HG03460 (cell line): ENCODE results near the gene GJA5.
"Not testable (repeated sequence)": the region's sequence is repeated elsewhere in the genome, so short reads cannot be mapped to it uniquely, and the experiment has no call there.

Experiments
- ATAC-seq: cut with Tn5 transposase; IDR thresholded peaks from one replicate; pipeline ENCODE4 v1.9.1; 2021; ENCODE audit not compliant: unreplicated experiment

The GJA5 gene

DNA sequence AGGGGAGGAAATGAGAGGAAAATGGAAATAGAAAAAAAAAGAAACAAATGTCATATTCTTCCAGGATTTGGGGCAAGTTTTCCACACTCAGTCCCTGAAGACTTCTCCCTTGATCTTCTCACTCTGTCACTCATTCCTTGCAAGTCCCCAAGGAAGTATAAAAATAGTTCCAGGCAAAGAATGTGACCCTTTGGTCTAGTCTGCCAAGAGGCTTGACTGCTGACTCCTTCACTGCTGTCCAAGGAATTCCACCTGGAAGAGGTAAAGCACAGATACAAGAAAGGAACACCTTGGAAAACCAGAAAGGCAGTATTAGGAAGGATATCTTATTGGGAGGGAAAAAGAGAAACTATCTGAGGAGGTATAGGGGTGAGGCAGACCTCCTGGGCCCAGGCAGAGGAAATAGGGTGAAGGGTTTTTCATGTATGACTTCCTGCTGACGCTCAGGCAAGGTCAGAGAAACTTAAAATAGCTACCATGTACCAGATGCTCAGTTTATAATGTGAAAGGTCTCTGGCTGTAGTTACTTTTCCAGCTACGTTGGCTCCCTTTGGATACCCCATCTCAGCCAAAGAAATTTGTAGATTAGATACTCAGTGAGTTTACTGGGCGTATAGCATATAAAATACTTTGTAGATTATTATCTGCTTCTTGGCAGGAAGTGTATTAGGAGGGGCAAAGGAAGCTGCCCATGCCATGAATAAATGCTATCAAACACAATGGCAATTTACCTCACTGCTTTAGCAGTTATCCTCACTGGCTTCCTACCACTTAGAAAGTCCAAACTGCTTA, 2.0 kb upstream of the GJA5 start:
- no peak for ATAC-seq

DNA sequence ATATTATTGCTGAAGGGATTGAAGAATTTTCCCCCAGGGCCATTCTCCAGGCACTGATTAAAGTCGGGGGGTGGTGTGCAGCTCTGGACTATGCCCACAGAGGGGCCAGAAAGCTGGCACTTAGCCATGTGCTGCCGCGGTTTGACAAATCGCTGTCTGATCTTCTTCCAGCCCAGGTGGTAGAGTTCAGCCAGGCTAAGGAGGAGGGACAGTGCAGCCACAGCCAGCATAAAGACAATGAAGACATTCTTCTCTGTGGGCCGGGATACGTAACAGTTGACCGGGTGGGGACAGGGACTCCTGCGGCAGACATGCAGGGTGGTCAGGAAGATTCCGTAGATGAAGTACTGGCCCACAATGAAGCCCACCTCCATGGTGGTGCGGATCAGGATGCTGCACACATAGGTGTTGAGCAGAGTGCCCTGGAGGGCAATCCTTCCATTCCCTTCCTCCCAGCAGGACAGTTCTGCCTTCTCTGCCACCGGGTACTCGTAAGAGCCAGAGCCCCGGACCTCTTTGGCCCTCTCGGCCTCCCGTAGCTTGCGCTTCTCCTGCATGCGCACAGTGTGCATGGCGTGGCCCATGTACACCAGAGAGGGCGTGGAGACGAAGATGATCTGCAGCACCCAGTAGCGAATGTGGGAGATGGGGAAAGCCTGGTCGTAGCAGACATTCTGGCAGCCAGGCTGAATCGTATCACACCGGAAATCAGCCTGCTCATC, 1.9 kb downstream of the GJA5 start:
- ATAC-seq: no peak

DNA sequence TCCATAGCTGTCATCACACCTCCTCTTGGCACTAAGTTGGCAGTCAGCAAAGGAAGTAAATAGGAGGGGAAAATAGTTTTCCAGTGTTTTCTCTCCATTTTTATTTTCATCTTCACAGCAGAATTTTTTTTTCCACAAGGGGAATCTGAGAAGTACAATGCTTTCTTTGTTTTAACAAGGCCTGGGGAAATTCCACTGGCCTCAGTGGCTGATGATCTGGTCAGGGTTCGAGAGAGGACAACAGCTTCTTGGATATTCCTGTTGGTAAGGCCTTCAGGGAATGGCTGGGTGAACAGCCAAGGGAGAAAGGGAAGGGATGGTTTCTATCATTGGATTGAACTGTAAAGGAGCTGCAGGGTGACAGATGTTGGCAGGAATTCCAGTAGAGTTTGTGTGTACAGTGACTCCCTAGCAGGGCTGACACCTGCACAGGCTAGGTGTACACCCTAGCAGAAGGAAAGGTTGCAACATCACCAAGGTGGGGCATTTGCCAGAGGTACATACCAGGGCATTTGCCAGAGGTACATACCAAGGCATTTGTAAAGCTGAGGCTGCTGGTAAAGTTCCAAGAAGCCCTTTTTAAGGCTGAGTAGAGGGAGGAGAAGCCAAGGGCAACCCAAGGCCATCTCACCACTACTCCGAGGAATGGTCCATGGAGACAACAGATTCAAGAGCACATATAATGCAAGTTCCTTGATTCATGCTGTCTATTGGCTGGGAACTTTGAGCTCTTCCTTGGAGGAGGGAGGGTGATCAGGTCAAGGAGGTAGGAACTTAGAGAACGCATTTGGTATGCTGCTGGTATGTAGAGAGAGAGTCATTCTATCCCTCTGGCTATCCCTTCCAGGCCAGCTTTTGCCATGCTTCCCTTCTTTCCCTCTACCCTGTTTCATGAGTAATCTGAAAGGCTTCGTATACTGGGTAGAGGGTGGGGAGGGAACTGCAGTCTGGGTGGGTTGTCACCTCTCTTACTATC, 3.1 kb downstream of the GJA5 start:
- ATAC-seq: no peak

DNA sequence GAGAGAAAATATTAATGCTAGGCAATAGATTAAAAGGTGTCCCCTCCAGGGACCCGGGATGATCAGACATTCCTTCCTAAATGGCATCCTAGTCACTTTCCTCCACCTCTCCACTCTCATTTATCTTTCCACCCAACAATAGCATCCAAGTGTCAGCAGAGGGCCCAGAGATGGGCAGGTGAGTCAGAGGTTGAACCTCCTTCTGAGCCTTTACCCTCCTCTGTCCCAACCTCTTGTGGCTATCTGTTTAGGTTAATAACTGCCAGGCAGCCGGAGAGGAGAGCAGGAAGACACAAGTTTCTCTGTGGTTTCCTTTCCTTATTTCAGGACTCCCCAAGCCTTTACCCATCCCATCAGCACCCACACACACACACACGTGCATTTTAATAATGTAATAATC, 4.1 kb downstream of the GJA5 start:
- no peak for ATAC-seq

DNA sequence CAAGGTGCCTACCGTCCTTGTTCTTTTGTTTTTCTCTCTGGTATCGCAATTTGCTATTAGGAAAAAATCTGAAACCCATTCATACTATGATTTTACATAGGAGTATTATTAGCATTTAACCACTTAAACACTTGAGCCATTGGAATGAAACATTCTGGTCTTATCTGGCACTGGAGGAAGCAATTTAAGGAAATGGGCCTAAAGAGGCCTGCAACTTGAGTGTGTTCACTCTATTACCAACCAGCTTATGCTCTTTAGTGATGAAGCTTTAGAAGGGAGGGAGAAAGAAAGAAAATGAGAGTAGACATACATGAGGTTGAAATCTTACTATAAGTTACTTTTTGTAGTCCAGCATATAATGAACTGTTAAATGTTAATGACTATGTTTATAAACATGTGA, 5.7 kb downstream of the GJA5 start:
- no peak for ATAC-seq

DNA sequence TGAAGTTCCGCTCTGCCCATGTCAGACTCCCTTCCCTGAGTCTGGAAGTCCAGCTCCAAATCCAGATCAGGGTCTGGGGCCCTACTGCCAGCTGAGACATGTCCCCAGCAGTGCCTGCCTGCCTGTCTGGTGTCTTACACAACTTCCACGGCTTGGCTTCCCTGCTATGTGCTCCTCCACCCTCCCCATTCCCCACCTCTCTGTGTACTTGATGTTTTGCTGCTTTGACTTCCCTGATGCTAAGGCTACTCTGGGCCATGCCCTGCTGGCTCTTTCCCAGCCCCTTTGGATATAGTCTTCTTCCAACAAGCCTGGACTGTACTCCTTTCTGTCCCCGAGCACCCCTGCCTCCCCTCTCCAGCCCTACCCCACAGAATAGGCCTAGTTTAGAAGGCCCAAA, 7.3 kb downstream of the GJA5 start:
- no peak for ATAC-seq

DNA sequence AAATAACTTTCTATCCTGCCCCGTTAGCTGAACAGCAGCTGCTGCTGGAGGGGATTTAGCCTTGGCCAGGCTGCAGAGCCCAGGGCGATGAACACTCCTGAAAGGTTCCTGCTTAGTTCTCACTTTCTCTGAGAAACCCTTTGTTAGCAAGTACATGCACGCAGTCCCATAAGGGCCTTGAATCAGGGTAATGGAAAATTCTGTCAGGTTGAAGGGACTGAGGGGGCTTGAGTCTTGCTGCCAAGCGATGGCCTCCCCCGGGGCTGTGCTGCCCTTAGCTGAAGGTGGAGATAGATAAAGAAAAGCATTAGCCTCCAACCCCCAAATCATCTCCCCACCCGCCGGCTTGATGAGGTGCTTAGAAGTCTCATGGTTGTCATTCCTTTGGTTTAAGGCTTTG, 7.9 kb downstream of the GJA5 start:
- no peak for ATAC-seq

DNA sequence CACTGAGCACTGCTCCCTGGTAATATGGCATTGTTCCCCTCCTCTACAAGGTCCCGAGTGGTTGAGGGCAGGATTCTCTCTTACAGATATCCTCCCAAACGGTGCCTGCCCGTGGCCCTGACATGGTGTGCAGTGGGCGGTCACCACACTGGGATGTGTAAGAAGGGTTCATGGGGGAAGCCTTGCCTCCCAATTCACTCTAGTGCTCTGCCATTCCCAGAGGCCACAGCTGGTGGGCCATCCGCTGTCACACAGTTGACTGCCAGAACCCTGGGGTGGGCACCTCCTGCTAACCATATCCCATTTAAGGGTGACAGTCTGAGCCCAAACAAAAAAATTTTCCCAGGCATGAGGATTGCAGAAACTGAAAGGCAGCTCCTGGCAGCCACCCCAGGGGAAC, 9.1 kb downstream of the GJA5 start:
- no peak for ATAC-seq

DNA sequence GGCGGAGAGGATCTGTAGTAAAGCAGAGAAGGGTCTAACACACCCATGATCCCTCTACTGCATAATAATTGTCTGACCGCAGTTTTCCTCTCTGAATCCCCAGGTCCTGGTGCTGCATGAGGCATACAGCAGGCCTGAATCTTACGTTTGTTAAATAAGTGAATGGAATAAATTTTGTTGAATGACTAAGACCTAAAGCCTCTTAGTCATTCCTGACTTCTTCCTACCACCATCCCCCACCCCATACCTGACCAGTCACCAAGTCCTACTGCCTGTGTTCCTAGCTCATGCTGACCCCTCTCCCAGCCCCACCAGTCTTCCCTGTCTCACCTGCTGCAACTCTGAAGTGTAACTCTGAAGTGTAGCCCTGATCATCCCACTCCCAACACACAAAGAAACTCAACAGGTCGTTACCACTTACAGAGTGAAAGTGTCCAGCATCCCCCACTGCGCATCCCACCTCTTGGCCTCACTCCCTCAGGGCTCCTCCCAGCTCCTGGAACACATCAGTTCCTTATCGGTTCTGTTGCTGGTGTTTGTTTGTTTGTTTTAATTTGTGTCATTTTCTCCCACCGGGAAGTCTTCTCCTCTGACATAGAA, 9.7 kb downstream of the GJA5 start:
- ATAC-seq: no peak

DNA sequence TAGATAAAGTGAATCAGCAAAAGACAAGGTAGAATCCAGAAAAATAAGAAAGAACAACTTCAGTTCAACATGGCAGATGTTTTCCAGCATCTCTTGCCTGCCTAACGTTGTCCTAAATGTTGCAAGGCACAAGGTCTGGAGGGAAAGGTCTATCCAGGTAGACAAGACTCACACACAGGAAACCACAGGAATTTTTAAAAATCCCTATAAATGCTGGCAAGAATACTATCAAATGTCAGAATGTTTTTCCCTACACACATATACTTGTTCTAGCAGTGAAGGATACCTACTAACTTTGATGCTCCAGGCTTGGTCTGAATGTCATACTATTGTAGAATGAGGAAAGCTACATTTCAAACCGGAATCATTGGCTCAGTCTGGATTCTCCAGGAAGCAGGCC, 10.6 kb downstream of the GJA5 start:
- ATAC-seq: no peak

DNA sequence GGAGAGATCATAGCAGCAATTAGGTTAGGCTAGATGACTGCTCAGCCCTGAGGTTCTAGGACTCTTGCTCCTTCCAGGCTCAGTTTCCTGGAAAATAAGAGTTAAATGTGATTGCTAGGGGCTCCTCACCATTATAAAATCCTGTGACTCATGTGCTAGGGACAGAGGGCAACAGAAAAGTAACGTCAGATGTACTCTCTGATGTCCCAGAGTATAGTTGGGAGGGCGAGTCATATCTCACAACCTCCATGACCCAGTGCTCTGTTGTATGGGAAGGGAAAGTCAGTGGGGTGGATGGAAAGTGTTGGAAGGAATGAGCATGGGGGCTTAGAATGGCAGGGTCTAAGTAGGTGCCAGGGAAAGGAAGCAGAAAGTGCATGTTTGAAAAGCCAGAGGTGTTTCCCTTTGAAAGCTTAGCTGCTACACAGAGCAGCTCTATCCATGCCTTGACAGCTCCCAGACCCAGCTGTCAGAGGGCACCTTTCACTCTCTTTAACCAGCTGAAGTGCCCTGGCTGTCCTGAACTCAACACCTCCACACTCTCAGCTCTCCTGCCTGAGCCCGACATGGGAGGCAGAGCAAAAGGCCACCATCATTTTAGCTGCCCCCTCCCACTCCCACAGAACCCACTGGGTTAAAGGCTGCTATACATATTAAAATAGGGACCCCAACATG, 11.6 kb downstream of the GJA5 start:
- ATAC-seq: no peak

DNA sequence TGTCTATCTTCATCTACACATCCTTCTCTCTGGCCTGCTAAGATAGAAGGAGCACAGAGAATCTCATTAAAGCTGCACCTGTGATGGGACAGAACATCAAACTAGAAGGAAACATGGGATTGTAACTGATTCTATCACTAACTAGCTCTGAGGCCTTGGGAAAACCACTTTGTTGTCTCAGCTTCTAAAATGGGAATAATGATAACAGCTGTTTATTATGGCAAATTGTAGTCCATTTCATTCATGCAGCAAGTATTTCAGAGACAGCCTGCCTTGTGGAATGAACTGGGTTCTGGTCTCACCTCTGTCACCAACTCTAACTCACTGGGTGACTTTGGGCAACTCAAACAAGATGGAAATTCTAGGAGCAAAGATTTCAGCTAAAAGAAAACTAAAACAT, 12.4 kb downstream of the GJA5 start:
- ATAC-seq: no peak

DNA sequence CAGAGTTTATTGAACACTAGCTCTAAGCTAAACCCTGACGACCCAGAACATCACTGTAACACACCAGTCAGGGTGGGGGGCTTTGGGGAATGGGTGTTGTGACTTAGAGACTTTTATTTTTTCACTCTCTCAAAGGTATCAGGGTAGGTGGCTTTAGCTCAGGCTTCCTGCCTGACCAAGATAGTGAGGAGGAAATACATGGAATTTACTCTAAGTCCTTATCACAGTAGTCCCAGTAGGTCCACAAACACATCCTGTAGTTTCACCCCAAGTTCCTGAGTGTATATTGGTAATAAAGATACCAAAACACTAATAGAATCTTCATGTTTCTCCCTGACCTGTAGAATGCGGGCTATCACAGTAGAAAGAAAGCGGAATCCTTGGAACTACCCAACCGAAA, 15.1 kb downstream of the GJA5 start:
- no peak for ATAC-seq

DNA sequence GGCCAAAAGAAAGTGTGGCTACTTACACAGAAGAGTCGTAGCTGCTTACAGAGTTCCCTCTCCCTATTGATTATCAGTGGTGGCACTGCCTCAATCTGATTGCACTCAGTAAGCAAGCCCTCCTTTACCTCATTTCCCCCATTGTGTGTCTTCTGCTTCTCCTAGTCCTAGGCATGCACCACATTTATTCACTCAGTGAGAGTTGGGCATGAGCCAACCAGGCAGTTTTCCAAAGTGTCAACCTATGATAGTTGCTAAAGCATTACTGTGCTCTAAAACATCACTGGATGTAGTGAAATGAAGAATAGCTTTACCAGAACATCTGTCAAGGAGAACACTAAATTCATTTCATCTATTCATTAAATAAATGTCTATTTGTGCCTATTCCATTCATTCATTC, 19.3 kb downstream of the GJA5 start:
- no peak for ATAC-seq

DNA sequence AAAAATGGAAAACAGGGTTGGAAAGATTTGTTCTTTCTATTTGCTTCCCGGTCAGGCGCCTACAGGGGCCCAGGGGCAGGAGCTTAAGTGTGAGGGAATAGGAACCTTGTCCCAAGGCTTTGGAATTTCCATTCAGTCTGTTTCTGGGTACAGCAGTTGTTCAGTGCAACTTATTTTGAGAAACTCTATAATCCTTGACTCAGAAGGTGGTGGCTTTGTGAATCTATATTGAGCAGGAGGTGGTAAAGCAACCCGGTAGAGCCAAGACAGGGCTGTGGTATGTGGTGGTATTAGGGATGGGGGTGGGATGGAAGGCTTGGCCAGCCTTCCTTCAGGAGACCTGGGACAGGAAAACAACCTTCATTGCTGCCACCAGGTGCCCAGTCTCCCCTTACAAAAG, 20.0 kb downstream of the GJA5 start:
- no peak for ATAC-seq

DNA sequence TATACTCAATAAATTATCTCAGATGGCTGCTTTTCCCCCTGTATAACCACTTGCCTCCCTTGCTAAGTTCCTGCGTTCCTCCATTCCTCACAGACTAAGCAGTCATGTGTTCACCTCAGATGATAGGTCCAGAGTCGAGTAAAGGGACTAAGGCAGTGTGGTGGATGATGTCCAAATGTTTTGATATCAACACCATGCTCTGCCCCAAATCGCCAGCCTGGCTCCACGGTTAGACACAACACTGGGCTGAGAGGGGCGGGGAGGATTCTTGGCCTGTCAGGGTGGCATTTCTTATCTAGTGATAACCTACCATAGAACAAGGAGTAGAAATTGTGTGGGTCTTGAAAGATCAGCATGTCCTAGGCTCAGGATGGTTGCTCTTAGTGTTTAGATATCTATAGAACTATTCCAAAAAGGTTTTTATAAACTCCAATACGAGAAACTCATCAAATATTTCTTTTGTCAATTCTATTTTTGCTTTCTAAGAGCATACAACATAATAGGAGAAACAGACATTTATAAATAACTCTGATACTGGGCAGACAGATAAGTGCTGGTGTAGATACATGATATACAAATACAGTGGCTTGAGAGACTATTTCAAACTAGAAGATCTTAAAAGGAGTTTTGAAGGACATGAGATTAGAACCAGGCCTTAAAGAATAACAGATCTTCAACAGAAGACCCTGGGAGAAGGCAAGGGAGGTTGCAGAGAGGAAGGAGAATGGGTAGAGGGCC, 21.5 kb downstream of the GJA5 start:
- no peak for ATAC-seq

DNA sequence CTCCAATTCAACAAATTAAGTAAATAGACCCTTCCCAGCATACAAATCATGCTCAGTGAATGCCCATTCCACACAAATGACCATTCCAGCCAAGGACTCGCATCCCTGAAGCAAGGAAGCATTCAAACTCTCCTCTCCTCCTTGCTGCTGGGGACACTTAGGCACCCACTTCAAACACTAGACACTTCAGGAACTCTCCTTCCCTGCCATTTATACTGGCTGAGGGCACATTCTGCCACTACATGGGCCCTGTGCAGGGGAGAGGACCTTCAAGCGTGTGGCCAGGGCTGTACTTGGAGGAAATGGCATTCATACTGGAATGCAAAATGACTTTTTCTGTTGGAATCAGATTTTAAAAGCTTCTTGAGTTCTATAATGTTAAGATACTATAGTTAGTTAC, 22.3 kb downstream of the GJA5 start:
- ATAC-seq: no peak

DNA sequence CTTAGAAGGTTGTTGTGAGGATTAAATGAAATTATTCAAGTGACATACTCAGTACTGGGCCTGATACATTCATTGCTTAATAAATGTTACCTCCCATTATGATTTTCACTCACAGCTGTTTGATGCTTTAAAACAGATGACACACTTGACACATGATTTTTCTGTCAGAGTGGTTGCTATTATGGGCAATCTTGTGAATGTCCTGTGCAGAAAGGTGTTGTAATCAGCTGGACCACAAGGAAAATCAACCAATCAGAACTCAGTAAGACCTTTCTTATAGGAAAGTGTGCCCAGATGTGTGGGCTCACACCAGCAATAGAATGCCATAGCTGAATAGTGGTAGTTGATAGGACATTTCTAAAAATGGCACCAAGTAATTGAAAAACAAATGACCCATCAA, 23.5 kb downstream of the GJA5 start:
- no peak for ATAC-seq

DNA sequence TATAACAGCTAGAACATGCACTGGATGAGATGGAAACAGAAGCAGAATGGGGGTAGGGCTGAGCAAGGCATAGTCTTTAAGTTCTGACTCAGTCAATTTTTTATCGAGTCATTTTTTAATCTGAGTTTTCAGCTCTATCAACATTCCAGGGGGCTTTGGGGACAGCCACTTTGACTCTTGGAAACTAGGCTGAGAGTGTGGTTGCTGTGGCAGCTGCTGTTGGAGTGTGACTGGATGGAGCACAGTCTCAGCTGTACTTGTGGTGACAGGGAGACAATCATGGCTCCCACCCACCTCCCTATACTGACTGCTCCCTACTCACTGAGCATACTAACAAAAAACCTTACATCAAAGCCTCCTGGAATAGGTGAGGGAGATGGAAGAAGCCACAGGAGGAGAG, 25.0 kb downstream of the GJA5 start:
- no peak for ATAC-seq

DNA sequence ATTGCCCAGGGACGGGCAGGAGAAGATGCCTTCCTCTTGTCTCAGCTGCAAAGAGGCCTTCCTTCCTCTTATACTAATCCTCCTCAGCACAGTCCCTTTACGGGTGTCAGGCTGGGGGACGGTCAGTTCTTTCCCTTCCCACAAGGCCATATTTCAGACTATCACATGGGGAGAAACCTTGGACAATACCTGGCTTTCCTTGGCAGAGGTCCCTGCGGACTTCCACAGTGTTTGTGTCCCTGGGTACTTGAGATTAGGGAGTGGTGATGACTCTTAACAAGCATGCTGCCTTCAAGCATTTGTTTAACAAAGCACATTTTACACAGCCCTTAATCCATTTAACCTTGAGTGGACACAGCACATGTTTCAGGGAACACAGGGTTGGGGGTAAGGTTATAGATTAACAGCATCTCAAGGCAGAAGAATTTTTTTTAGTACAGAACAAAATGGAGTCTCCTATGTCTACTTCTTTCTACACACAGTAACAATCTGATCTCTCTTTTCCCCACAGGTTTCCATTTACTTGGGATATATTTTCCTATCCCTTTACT, 26.0 kb downstream of the GJA5 start:
- not testable (repeated sequence) for ATAC-seq
